ENCODE results near the gene MFSD11.

DNA sequence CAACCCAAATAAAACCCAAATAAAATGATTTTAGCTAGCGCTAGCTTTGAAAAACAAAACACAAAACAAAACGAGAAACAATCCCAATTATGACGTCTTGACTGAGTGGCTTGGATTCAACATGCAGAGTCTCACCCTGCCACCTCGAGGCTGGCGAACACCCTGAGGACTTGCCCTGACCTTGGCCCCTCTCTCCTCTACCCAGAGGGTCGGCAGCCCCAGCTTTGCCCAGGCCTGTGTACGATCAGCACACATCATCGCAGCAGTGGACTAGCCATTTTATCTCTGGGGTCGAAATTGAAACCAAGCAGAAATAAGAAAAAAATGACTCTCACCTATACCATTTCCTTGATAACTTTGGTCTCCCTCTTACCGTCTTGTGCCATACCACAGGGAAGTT lies 16.5 kb upstream of the MFSD11 start:
- no peak for TF ChIP-seq CTCF (IDR thresholded peaks at IDR 0.05; ENCODE audit: insufficient read depth, low read length)
- no peak for TF ChIP-seq POLR2AphosphoS5 (IDR thresholded peaks at IDR 0.05; ENCODE audit: low read depth)
- no peak for TF ChIP-seq SPI1 (IDR thresholded peaks at IDR 0.05; ENCODE audit: borderline replicate concordance, low read depth)

All from HL-60 (cell line).